CD4-positive, alpha-beta T cell treated with Interferon alpha-2 for 1 hour (primary cell): ENCODE results near the gene EIF6.
A peak's percentile ranks its signal among the peaks of the same experiment; 100 is the strongest.

Source experiments
- DNase-seq, 2 donors: peaks; one replicate each; pipeline ENCODE4 v3.0.0-alpha.2; 2020 to 2022

Gene EIF6

DNA sequence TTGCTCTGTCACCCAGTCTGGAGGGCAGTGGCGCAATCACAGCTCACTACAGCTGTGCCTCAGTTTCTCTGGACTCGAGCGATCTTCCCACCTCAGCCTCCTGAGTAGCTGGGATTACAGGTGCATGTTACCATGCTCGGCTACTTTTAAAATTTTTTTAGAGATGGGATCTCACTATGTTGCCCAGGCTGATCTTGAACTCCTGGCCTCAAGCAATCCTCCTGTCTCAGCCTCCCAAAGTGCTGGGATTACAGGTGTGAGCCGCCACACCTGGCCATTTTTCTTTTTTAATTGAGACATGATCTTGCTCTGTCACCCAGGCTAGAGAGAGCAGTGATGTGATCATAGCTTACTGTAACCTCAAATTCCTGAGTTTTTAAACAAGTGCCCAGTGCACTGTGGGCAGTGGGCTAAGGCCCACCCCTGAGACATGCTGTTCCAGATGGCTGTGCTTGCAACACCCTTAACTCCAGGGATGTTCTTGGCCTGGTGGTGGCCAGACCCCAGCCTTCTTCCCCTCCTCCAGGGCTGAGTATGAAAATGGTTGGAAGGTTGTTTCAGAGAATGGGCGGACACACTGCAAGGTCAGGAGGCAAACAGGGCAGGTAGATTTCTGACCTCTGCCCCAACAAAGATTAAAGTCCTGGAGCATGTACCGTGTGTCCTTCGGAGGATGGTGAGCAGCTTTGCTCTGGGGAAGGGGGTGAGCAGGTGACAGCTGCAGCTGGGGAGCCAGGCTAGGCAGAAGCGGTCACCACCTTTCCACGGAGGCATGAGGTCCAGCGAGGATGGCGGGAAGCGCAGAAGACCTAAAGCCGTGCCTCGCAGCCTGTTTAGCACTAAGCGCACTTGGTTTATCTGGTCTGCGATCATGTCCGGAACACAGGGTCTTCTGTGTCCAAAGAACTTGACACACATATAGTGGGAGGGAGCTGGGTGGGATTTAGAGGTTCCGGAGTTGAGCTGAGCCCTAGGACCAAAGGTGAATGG, 9.0 kb upstream of the EIF6 start:
- DNase-seq: no peak

DNA sequence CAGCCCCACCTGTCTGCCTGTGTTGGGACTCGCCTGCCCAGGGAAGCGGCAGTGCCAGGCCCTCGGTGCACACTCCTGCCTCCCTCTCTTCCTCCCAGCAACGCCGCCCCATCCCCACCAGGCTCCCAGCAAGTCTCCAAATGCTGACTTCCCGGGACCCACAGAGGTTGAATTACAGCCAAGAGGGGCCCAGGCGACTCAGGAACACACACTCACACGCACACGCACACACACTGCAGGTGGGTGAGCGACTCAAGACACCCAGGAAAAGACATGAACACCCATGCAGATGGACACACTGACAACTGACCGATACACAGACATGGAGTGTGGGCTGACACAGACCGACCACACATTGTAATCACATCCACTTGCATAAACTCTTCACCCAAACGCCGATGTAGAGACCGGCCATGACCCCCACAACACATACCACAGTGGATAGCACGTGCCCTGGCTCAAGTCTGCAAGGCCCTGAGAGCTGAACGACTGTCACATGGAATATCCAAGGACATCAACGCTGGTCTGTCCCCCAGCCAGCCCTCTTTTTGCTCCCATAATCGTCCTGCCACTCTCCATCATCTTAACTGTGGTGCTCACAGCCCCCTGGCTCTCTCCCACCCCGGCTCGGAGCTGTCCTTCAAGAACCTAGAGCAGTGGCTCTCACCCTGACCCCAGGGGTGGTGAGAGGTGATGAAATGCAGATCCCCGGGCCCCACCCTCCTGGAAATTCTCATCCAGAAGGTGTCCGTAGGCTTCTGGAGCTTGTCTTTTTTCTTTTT, 8.1 kb upstream of the EIF6 start:
- no peak for DNase-seq

DNA sequence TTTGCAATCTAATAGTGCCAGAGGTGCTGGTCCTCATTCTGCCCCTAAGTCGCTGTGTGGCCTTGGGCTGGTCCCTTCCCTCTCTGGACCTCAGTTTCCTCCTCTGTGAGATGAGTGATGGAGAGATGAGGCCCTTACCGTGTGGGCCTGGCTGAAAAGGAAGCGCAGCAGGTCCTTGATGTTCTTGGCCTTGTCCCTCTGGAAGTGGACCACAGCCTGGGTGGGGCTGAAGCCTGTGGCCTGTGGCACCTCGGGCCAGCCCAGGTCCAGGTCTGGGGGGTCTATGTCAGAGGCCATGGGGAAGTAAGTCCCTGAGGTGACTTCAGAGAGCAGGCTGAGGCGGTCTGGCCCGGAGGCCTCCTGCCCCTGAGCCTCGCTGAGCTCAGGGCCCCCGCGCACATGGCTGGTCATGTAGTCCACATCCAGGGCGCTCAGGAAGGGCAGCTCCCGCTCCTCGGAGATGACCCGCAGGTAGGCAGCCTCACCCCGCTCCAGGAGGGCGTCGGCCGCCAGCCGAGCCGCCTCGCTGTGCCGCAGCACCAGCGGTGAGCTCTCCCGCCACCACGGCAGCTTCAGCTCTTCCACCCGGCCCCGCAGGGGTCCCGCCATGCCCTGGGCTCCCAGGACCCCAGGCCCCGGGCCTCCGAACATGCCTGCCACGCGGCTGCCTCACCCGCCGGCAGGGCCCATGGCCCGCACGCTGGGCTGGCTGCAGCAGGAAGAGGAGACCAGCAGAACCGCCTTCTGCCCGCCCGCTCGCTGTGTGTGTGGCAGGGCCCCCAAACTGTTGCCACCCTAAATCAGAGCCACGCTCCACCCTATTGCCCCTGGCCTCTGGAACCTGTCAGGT, 7.3 kb upstream of the EIF6 start, which contains the start of gene FAM83C:
FAM83C (minus strand) TSS at position 772 of the 850 bp plus-strand sequence; CDS start at position 651, 121 bp downstream.
- no peak for DNase-seq

DNA sequence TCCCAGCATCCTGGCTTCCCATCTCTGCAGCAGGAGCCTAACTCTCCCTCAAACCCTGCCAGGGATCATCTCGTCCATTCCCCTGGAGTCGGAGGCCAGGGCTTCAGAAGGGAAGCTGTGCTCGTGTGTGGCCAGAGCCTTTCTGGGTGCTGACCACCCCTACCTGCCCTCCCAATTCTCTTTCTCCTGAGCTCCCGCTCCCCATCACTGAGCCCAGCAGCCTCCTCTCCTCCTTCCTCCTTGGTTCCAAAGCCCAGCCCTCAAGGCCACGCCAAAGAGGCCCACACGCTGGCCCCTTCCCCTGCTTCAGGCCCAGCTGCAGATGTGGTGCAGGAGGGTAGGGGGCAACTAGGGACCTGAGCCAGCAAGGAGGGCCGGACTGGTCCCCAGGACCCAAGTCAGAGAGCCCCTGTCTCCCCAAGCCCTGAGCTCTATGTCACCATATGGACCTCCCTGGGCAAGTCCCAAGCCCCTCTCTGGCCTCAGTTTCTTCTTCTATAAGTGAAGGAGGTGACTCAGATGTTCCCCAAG, 6.4 kb upstream of the EIF6 start:
- DNase-seq: no peak

DNA sequence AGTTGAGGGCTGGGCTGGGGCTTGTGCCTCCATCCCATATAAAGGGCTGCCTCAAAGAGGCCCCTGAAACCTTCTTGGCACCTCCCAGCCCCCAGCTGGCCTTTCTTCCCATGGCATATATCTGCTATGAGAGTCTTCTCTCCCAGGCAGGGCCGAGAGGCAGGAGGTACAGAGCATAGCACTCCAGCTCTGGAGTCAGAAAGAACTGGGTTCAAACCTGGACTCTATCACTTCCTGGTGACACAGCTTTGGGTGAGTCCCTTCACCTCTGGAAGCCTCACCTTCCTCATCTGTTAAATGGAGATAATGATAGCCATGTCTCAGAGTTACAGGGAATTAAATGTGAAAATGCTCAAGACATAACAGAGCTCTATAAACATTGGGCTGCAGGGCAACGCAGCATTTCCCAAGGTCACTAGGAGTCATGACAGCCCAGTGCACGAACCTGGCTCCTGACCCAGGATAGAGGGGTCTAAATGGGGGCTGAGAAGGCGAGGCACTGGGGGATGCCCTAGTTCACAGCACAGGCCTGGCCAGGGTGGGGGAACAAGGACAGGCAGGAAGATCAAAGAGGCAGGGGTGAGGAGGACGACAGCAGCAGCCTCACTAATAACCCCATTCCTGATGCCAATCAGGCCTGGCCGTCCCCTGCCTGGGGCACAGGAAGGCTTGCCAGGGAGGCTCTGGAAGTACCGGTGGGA, 5.8 kb upstream of the EIF6 start:
- DNase-seq: no peak

DNA sequence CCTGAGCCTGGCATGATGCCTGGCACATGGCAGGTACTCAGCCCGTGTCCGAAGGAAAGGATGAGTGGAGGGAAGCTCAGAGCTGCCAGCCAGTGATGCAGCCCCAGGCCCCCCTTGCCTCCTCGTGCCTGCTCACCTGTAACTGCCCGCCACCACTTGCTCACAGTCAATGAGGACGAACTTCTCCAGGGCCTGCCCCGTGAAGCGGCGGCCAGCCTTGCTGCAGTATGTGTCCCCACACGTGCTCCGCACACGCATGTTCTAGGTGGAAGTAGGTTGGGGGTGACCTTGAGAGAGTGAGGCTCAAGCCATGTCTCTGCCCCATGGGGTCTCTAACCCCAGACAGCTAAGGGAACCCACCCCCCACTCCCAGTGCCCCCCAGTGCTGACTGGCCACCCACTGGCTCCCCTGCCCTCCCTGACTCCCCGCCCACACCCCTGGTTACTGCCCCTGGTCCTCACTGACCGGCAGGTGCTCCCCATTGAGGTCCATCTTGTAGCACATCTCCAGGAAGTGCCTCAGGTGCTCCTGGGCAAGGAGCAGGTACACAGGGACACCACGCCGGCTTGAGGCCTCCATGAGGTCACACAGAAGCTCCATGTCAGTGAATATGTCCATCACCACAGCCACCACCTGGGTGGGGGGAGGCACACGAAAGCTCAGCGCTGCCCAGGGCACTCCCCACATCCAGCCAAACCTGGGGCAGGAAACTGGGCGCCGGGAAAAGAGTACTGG, 3.9 kb upstream of the EIF6 start:
- no peak for DNase-seq

DNA sequence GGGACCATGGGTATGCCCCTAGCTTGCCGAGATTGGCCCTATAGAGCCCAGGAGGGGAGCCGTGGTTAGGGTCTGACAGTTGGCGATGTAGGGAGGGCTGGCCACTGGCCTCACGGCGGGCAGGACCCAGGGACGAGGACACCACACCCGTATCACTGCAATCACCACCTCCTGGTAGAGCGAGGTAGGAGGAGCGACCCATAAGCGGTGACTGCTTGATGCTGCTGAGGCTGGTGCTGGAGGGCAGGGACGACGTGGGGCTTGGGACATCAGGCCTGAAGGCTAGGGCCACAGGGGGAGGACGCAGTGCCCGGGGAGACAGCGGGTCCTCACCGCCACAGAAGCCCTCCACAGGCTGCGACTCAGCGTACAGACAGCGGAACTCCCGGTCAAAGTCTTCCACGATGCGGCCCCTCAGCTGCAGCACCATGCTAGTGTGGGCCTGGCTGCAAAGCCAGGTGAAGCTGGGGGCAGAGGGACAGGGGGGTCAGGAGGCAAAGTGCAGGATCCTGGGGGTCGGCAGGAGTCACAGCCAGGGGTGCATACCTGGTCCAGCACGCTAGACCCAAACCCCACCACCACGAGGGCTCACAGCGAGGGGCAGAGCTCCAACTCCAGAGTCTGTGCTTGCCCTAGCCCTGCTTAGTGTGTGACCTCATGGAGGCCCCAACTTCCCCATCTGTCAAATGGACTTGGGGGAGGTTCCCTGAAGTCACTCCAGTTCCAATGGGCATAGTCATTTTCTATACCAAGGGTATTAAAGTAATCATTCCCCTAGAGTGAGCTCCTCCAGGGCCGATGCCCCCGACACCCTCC, 3.1 kb upstream of the EIF6 start:
- no peak for DNase-seq

DNA sequence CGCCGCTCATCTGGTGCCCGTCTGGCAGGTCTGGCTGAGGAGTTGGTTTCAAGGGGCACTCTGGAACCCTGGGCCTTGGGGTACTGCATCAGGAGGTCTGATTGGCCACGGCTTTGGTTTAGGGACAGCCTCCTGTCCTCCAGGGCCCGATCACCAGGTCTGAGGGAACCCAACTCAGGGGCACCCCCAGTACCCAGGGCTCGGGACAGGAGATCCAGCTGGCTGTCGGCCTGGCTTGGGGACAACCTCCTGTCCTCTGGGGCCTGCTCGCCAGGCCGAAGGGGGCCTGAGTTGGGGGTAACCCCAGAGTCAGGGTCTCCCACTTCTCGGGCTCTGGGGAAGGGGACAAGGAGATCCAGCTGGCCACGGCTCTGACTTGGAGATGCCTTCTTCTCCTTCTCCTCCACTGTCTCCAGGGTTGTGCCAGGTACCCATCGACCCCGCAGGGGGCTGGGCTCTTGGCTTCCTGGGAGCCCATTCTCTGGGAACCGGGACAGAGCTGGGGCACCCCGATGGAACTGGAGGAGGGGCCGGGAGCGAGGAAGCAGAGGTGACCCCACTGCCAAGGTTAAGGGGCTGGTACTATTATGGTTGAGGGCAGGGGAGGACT, 2.4 kb upstream of the EIF6 start:
- no peak for DNase-seq

DNA sequence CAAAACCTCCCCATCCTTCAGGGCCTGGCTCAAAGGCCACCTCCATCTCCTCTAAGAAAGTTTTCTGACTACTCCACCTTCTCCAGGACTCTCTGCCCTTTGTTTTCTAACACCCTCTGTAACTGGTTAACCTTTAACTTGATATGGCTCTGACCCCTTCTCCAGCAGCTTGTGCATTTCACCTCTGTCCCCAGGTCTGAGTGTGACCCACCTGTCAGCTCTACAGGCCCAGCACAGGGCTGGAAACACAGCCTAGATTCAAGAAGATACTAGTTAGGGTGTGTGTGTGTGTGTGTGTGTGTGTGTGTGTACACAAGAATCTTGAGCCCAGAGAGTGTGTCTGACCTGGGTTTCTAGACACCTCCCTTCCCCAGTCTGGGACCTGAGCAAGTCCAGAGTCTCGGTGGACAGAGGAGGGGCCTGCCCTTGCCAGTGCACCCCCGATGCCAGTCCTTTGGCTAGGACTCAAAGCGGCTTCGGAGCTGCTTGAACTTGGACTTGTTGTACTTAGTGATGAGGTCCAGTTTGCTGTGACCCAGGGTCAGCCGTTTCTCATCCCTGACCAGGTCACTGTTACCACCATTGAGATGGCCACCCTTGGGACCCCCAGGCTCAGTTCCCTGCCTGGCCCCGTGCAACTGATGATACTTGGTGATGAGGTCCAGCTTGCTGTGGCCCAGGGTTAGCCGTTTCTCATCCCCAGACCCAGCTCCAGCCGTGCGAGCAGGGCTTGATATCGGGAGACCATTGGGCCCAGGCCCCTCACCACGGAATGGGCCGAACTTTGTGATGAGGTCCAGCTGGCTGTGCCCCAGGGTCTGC, 1.7 kb upstream of the EIF6 start:
- no peak for DNase-seq

DNA sequence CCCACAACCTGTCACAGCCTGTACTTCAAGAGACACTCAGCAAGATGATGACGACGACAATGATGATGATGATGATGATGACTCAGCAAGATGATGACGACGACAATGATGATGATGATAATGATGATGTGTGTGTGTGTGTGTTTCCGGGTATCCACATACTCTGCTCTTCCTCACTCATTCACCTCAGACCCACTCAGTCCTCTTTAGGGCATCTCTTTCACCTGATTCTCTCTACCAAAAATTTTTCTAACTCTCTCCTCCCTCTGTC, 1.2 kb upstream of the EIF6 start:
- peak in 1 of 2 donors; percentile 12 for DNase-seq

DNA sequence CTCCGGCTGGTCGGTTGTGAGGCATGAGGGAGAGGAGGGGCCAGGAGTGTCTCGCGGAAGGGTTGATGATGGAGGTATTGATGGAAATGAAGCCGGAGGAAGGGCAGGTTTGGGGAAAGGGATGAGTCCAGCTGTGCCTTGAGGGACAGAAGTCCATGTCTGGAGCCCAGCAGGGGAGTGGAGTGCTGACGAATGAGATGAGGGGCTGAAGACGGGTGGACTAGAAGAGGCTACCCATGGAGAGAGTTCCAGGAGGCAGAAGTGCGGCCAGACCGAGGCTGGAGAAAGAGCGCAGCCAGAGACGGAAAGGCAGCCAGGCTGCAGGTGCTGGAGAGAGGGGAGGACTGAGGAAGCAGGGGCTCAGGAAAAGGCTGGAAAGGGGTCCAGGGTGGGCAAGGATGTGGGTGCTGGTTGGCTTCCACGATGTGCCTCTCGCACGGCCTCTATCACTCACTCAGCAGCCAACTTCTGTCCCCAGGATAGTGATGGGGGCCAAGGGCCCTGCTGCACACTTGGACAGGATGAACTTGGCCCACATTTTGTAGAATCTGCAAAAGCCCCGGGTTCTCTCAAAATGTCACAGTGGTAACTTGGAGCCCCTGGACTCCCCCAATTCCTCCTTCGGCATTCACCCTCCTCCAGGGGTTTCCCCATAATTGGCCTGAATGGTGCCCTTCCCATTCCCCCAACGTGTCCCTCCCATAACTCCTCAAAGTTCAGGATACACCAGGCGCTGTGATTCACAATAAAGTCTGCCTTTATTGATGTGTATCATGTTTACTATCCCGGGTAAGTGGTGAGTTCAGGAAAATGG, 627 bp upstream of the EIF6 start:
- DNase-seq: no peak

DNA sequence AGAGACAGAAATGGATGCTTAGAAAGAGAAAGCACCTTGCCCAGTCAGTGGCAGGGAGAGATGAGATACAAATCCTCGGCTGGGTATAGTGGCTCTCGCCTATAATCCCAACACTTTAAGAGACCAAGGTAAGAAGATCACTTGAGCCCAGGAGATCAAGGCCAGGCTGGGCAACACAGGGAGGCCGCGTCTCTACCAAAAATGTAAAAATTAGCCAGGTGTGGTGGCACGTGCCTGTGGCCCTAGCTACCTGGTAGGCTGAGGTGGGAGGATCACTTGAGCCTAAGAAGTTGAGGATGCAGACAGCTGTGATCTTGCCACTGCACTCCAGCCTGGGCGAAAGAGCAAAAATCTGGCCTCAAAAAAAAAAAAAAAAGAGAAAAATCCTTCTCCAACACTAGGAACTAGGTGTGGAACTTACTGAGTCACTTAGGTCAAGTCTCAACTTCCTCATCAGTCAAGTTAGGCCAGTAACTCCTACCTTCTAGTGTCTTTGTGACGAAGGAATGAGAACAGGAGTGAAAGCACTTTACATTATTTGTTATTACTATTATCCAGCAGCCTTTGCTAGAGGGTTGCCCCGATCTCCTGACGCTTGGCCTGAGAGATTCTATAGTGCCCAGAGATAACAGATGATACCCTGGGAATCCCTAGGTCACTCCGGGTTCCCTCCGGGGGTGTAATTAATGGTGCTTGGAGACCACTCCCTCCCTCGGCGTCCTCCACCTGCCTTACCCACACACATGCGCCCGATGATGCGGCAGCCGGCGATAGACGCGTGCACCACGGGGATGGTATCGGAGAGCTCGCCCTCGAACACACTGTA, 918 bp downstream of the EIF6 start:
- DNase-seq: no peak

DNA sequence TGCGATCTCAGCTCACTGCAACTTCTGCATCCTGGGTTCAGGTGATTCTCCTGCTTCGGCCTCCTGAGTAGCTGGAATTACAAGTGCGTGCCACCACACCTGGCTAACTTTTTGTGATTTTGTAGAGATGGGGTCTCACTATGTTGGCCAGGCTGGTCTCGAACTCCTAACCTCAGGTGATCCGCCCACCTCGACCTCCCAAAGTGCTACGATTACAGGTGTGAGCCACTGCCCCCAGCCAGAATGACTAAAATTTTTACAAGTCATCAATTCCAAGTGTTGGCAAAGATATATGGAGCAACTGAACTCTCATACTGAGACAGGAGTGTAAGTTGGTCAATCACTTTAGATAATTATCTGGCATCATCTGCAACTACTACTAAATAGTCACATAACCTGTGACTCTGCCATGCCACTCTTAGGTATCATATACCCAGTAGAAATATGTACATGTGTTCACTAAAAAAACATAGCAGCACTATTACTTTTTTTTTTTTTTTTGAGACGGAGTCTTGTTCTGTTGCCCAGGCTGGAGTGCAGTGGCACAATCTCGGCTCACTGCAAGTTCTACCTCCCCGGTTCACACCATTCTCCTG, 3.0 kb downstream of the EIF6 start:
- no peak for DNase-seq

DNA sequence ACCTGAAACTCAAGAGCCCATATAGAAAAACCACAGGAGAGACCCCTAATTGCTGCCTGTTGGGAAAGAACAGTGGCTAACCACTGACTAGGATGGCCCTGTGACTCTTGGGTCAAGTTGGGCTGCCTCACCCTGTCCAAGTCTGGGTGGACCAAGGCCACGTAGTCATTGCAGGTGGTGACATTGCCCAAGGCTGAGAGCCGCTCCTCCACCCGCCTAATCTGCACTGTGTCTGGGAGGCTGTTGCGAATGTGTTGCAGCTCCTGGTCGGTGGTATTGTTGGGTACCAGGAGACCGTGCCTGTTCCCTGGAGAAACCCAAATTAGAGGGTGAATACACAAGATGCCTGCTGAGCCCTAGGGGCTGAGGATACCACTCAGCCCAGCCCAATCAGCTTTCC, 4.0 kb downstream of the EIF6 start:
- DNase-seq: no peak

DNA sequence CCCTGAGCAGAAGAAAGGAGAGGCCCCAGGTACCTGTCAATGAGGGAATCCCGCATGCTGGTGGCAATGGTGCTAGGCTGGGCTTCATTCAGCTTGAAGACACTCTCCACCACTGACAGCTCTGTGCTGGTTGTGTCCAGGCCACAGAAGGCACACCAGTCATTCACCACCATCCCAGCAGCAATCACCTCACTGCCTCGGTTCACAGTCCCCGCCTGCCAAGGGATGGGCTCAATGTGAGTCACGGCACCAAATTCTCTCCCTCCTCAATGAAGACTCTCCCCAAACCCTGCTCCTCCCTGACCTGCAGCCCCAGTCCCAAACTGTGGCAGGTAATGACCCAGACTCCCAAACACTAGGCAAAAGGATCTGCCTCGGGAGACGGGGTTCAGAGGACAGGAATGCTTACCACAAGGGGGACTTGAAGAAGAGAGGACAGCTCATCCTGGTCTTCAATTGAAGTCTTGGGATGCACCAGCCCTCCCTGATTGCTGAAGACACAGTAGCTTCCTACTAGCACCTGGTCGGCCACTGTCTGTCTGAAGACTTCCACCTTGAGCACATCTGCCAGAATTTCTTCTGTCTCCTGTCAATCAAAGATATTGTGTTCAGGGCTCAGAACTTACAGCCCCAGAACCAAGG, 4.9 kb downstream of the EIF6 start:
- DNase-seq: no peak

DNA sequence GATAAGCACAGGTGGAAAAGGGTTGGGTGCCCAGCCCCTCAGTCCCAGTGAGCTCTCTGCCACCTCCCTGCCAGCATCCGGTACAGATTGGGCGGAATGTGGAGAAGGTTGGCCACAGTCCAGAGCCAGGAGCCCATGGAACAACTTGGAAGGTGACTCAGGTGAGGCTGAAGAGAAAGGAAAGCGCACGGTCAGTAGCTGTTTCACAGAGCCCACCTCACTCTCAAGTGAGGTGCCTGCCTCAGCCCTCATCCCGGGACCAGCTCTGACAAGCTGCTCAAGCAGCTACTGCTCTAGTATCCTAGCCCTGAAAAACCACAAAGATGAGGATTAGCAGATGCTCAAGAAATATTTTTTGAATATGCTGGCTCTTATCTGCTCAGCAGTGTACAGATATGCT, 5.5 kb downstream of the EIF6 start:
- no peak for DNase-seq
